ENCODE data around the gene CD300A.
A peak's percentile ranks its signal among the peaks of the same experiment; 100 is the strongest.

CD300A gene

GRCh38 chr17:74457820-74458166, 8.6 kb upstream of the CD300A start:
- Histone ChIP-seq H3K4me3 (ENCODE audit: low read depth, low read length) (no peak overlapping the region), H3K27ac (ENCODE audit: extremely low read depth, low read depth, low read length) (no peak overlapping the region), H3K36me3 (ENCODE audit: control insufficient read depth in 2 of 2, insufficient read depth in 1 of 2, low read length in 2 of 2) (no peaks in the 10 kb centered on the region), H3K9me3 (ENCODE audit: control insufficient read depth, insufficient read depth, low read depth, low read length) (no peaks in the 10 kb centered on the region), H3K4me1 (ENCODE audit: control insufficient read depth, insufficient read depth, low read length) (peaks cover 8% of the 10 kb centered on the region)
- TF ChIP-seq ZNF792 (tag by site-specific recombination; IDR thresholded peaks at IDR 0.05), result no peak
- TF ChIP-seq ZNF24 (tag by site-specific recombination; IDR thresholded peaks at IDR 0.05), result 0 out of 2 replicates have a peak, but pooled peaks have one; percentile 4
- POLR2A ChIA-PET, result no interaction called here
- CTCF ChIA-PET, result interaction anchor here (0.6 to 11.7 kb wide), 49 partner anchors 10 to 1290 kb away, joined by 3 to 453 read pairs (median 6); partner anchors contain the start of genes BTBD17, RAB37 and RPL38

DNA sequence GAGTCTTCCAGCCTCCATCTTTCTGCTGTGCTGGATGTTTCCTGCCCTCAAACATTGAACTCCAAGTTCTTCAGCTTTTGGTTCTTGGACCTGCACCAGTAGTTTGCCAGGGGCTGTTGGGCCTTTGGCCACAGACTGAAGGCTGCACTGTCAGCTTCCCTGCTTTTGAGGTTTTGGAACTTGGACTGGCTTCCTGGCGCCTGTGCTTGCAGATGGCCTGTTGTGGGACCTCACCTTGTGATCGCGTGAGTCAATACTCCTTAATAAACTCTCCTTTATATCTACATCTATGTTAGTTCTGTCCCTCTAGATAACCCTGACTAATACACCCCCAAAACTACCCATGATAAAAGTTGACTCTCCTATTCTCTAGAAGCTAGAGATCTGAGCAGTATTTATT, 7.6 kb upstream of the CD300A start:
- Histone ChIP-seq H3K4me1 (ENCODE audit: control insufficient read depth, insufficient read depth, low read length) (peaks cover 4% of the 10 kb centered on the region), H3K27ac (ENCODE audit: extremely low read depth, low read depth, low read length) (no peak overlapping the region), H3K9me3 (ENCODE audit: control insufficient read depth, insufficient read depth, low read depth, low read length) (no peaks in the 10 kb centered on the region), H3K4me3 (ENCODE audit: low read depth, low read length) (no peak overlapping the region), H3K36me3 (ENCODE audit: control insufficient read depth in 2 of 2, insufficient read depth in 1 of 2, low read length in 2 of 2) (no peaks in the 10 kb centered on the region)
- TF ChIP-seq ZNF658 (tag by site-specific recombination; IDR thresholded peaks at IDR 0.05) (no peak), KLF8 (tag by site-specific recombination; IDR thresholded peaks at IDR 0.05) (no peak), ZNF426 (tag by site-specific recombination; IDR thresholded peaks at IDR 0.05) (no peak), ZNF664 (tag by site-specific recombination; IDR thresholded peaks at IDR 0.05) (no peak), ZNF555 (tag by site-specific recombination; conservative IDR thresholded peaks at IDR 0.05) (no peak), ZNF488 (tag by site-specific recombination; IDR thresholded peaks at IDR 0.05) (no peak), ZNF707 (tag by site-specific recombination; IDR thresholded peaks at IDR 0.05) (no peak), ZNF585B (tag by site-specific recombination; IDR thresholded peaks at IDR 0.05) (no peak), EGR2 (tag by site-specific recombination; IDR thresholded peaks at IDR 0.05; ENCODE audit: low read depth) (no peak), ZNF747 (tag by site-specific recombination; IDR thresholded peaks at IDR 0.05) (no peak), ZNF768 (tag by site-specific recombination; IDR thresholded peaks at IDR 0.05) (no peak), ZNF16 (tag by site-specific recombination; IDR thresholded peaks at IDR 0.05; ENCODE audit: low read depth) (no peak), ZNF37A (tag by site-specific recombination; IDR thresholded peaks at IDR 0.05) (no peak), TCF7L2 (IDR thresholded peaks at IDR 0.05; ENCODE audit: borderline replicate concordance, low read depth, low read length) (no peak), RBAK (tag by site-specific recombination; IDR thresholded peaks at IDR 0.05) (no peak)
- TF ChIP-seq, protein P1, sequence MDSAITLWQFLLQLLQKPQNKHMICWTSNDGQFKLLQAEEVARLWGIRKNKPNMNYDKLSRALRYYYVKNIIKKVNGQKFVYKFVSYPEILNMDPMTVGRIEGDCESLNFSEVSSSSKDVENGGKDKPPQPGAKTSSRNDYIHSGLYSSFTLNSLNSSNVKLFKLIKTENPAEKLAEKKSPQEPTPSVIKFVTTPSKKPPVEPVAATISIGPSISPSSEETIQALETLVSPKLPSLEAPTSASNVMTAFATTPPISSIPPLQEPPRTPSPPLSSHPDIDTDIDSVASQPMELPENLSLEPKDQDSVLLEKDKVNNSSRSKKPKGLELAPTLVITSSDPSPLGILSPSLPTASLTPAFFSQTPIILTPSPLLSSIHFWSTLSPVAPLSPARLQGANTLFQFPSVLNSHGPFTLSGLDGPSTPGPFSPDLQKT (IDR thresholded peaks at IDR 0.05; ENCODE audit: borderline replicate concordance, low read depth, low read length), result no peak
- TF ChIP-seq, protein P2, sequence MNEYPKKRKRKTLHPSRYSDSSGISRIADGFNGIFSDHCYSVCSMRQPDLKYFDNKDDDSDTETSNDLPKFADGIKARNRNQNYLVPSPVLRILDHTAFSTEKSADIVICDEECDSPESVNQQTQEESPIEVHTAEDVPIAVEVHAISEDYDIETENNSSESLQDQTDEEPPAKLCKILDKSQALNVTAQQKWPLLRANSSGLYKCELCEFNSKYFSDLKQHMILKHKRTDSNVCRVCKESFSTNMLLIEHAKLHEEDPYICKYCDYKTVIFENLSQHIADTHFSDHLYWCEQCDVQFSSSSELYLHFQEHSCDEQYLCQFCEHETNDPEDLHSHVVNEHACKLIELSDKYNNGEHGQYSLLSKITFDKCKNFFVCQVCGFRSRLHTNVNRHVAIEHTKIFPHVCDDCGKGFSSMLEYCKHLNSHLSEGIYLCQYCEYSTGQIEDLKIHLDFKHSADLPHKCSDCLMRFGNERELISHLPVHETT (tag by site-specific recombination; IDR thresholded peaks at IDR 0.05), result no peak
- TF ChIP-seq, protein P3, sequence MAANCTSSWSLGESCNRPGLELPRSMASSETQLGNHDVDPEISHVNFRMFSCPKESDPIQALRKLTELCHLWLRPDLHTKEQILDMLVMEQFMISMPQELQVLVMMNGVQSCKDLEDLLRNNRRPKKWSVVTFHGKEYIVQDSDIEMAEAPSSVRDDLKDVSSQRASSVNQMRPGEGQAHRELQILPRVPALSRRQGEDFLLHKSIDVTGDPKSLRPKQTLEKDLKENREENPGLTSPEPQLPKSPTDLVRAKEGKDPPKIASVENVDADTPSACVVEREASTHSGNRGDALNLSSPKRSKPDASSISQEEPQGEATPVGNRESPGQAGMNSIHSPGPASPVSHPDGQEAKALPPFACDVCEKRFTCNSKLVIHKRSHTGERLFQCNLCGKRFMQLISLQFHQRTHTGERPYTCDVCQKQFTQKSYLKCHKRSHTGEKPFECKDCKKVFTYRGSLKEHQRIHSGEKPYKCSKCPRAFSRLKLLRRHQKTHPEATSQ (tag by site-specific recombination; IDR thresholded peaks at IDR 0.05), result no peak
- TF ChIP-seq, protein P4, sequence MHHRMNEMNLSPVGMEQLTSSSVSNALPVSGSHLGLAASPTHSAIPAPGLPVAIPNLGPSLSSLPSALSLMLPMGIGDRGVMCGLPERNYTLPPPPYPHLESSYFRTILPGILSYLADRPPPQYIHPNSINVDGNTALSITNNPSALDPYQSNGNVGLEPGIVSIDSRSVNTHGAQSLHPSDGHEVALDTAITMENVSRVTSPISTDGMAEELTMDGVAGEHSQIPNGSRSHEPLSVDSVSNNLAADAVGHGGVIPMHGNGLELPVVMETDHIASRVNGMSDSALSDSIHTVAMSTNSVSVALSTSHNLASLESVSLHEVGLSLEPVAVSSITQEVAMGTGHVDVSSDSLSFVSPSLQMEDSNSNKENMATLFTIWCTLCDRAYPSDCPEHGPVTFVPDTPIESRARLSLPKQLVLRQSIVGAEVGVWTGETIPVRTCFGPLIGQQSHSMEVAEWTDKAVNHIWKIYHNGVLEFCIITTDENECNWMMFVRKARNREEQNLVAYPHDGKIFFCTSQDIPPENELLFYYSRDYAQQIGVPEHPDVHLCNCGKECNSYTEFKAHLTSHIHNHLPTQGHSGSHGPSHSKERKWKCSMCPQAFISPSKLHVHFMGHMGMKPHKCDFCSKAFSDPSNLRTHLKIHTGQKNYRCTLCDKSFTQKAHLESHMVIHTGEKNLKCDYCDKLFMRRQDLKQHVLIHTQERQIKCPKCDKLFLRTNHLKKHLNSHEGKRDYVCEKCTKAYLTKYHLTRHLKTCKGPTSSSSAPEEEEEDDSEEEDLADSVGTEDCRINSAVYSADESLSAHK (tag by site-specific recombination; IDR thresholded peaks at IDR 0.05), result no peak
- TF ChIP-seq, protein P5, sequence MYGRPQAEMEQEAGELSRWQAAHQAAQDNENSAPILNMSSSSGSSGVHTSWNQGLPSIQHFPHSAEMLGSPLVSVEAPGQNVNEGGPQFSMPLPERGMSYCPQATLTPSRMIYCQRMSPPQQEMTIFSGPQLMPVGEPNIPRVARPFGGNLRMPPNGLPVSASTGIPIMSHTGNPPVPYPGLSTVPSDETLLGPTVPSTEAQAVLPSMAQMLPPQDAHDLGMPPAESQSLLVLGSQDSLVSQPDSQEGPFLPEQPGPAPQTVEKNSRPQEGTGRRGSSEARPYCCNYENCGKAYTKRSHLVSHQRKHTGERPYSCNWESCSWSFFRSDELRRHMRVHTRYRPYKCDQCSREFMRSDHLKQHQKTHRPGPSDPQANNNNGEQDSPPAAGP (tag by site-specific recombination; IDR thresholded peaks at IDR 0.05), result no peak
- ChIA-PET POLR2A (no interaction called here), CTCF (interaction anchor here (0.6 to 11.7 kb wide), 10 partner anchors 10 to 1994 kb away, joined by 3 to 453 read pairs (median 10); partner anchors contain the start of gene UBE2O)
